Measurements from ENCODE around the gene DTX3L. TPM values are rescaled to one million over a fixed set of nuclear protein-coding genes. Genes with fewer than 3 reads are reported as not detected.

The DTX3L gene
- total and polyA plus RNA-seq, 9 donors: 9.8 to 34.0 (median 23.3) TPM

DNA sequence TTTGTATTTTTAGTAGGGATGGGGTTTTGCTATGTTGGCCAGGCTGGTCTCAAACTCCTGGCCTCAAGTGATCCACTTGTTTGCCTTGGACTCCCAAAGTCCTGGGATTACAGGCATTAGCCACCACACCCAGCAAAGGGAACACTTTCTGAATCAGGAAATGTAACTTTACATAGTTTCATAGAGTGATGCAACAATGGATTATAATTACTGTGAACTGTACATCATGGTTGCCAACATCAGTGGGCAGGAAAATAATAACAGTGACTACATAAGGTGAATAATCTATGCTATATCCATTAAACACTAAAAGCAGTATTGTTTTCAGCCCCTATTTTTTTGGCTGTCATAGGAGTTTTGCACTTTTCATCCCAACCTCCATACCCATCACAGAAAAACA lies 44.4 kb upstream of the DTX3L start:
- intact Hi-C loops (cut with DNase I): no loop called here
- H3K4me1 ChIP-seq (ENCODE audit: insufficient read depth): no peaks in the 10 kb centered on the region
- DNase-seq: no peak
- TF ChIP-seq EP300 (IDR thresholded peaks at IDR 0.05) (no peak), POLR2A (IDR thresholded peaks at IDR 0.05) (no peak)
- TF ChIP-seq, protein P1, sequence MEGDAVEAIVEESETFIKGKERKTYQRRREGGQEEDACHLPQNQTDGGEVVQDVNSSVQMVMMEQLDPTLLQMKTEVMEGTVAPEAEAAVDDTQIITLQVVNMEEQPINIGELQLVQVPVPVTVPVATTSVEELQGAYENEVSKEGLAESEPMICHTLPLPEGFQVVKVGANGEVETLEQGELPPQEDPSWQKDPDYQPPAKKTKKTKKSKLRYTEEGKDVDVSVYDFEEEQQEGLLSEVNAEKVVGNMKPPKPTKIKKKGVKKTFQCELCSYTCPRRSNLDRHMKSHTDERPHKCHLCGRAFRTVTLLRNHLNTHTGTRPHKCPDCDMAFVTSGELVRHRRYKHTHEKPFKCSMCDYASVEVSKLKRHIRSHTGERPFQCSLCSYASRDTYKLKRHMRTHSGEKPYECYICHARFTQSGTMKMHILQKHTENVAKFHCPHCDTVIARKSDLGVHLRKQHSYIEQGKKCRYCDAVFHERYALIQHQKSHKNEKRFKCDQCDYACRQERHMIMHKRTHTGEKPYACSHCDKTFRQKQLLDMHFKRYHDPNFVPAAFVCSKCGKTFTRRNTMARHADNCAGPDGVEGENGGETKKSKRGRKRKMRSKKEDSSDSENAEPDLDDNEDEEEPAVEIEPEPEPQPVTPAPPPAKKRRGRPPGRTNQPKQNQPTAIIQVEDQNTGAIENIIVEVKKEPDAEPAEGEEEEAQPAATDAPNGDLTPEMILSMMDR (IDR thresholded peaks at IDR 0.05): no peak
- H3K27me3 ChIP-seq: no peaks in the 10 kb centered on the region
- H3K4me3 ChIP-seq: no peak overlapping the region
- no peak overlapping the region for H3K27ac ChIP-seq
- no peaks in the 10 kb centered on the region for H3K36me3 ChIP-seq
- no peaks in the 10 kb centered on the region for H3K9me3 ChIP-seq

DNA sequence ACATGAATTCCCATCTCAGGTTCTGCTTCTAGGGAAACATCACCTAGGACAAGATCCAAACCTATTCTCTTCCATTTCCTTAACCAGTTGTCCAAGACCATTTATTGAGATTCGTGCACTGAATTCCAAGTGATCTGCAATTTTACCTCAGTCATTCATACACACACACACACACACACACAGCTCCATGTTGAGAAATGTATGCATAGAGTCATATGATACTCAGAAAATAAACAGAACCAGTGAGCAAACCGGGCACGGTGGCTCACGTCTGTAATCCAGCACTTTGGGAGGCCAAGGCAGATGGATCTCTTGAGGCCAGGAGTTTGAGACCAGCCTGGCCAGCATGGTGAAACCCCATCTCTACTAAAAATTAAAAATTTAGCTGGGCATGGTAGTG lies 43.3 kb upstream of the DTX3L start:
- WGBS, 3 donors: 87 to 93% (median 88%) methylated on average over 4 of the region's 4 CpGs
- no peak overlapping the region for H3K4me3 ChIP-seq
- H3K27me3 ChIP-seq: no peaks in the 10 kb centered on the region
- H3K9me3 ChIP-seq: no peaks in the 10 kb centered on the region
- H3K36me3 ChIP-seq: no peaks in the 10 kb centered on the region
- no peak overlapping the region for H3K27ac ChIP-seq
- no peaks in the 10 kb centered on the region for H3K4me1 ChIP-seq (ENCODE audit: insufficient read depth)
- no peak for DNase-seq
- TF ChIP-seq POLR2A (IDR thresholded peaks at IDR 0.05) (no peak), EP300 (IDR thresholded peaks at IDR 0.05) (no peak)
- TF ChIP-seq, protein P1 (IDR thresholded peaks at IDR 0.05): no peak
- intact Hi-C loops (cut with DNase I): no loop called here

DNA sequence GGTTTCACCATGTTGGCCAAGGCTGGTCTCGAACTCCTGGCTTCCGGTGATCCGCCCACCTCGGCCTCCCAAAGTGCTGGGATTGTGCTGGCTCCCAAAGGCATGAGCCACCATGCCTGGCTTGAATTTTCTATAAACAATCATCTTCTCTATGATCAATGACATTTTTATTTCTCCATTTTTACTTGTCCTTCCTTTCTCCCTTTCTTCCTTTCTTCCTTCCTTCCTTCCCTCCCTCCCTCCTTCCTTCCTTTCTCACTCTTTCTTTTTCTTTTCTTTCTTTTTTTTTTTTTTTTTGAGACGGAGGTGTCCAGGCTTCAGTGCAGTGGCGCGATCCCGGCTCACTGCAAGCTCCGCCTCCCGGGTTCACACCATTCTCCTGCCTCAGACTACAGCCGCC lies 40.8 kb upstream of the DTX3L start:
- Histone ChIP-seq H3K27ac (no peak overlapping the region), H3K36me3 (no peaks in the 10 kb centered on the region), H3K9me3 (no peaks in the 10 kb centered on the region), H3K27me3 (no peaks in the 10 kb centered on the region), H3K4me1 (ENCODE audit: insufficient read depth) (no peaks in the 10 kb centered on the region), H3K4me3 (no peak overlapping the region)
- DNase-seq: no peak
- WGBS, 3 donors: 92 to 96% (median 95%) methylated on average over 11 of the region's 11 CpGs
- intact Hi-C loops (cut with DNase I): no loop called here
- TF ChIP-seq POLR2A (IDR thresholded peaks at IDR 0.05): no peak
- TF ChIP-seq EP300 (IDR thresholded peaks at IDR 0.05): no peak
- TF ChIP-seq, protein P1 (IDR thresholded peaks at IDR 0.05): no peak

DNA sequence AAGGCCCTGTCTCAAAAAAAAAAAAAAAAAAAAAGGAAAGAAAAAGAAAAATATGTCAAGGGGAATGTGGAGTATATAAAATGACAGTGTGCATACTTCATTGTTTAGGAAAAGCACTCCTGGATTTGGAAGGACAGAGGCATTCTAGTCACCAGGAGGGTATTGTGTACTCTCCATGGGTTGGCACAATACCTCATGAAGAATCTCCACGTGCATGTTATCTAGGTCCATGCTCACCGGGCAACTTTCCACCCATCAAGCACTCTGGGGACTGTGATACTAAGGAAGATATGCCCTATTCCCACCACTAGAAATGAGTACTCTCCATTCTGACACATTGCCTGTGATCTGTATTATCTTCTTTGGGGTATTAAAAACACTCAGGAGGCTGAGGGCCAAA lies 34.0 kb upstream of the DTX3L start:
- no peaks in the 10 kb centered on the region for H3K27me3 ChIP-seq
- DNase-seq: no peak
- H3K9me3 ChIP-seq: no peaks in the 10 kb centered on the region
- H3K4me1 ChIP-seq (ENCODE audit: insufficient read depth): no peaks in the 10 kb centered on the region
- H3K36me3 ChIP-seq: no peaks in the 10 kb centered on the region
- WGBS, 3 donors: 63 to 73% (median 71%) methylated on average over 2 of the region's 2 CpGs
- intact Hi-C loops (cut with DNase I): no loop called here
- TF ChIP-seq, protein P1 (IDR thresholded peaks at IDR 0.05): no peak
- no peak for TF ChIP-seq EP300 (IDR thresholded peaks at IDR 0.05)
- no peak for TF ChIP-seq POLR2A (IDR thresholded peaks at IDR 0.05)
- no peak overlapping the region for H3K27ac ChIP-seq
- H3K4me3 ChIP-seq: no peak overlapping the region

DNA sequence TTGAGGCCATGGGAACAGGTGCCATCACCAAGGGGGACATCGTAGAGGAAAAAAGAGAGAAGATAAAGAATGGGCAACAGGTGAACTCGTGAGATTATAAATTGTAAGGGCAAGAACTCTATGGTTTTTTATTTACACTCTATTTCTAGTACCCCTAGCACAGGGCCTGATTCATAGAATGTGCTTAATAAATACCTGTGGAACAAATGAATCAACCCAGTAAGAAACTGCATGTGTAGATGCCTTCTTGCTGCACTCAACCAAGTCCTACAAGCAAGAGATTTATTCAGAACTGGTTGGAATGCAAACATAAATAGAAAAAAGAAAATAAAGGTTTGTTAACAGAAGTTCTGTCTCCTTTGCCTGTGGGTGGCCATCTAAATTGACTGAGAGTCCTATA lies 30.7 kb upstream of the DTX3L start:
- no peak for DNase-seq

More for the DNA sequence above, 30.7 kb upstream of the DTX3L start:
- TF ChIP-seq EP300 (IDR thresholded peaks at IDR 0.05) (no peak), POLR2A (IDR thresholded peaks at IDR 0.05) (no peak)
- TF ChIP-seq, protein P1 (IDR thresholded peaks at IDR 0.05): no peak
- intact Hi-C loops (cut with DNase I): no loop called here
- H3K9me3 ChIP-seq: no peaks in the 10 kb centered on the region
- WGBS, 3 donors: 89 to 91% (median 89%) methylated on average over 2 of the region's 2 CpGs
- no peaks in the 10 kb centered on the region for H3K27me3 ChIP-seq
- H3K4me3 ChIP-seq: no peak overlapping the region
- H3K27ac ChIP-seq: no peak overlapping the region
- no peaks in the 10 kb centered on the region for H3K4me1 ChIP-seq (ENCODE audit: insufficient read depth)
- H3K36me3 ChIP-seq: no peaks in the 10 kb centered on the region
